Large intestine (tissue), 3 donors: Measurements from ENCODE around the gene ADAMTS19. TPM values are rescaled to one million over a fixed set of nuclear protein-coding genes. Genes with fewer than 3 reads are reported as not detected.
A peak's percentile ranks its signal among the peaks of the same experiment; 100 is the strongest.

Experiments
- DNase-seq, 2 donors: peaks; one replicate each; pipeline versions ENCODE4 v3.0.0 to v3.0.0-alpha.2; 2013
- H3K27ac ChIP-seq: one replicate; pipeline ENCODE4 v1.5.1; 2013; ENCODE audit warnings: low read length
- H3K27me3 ChIP-seq: 2 replicates; pipeline ENCODE4 v1.6.1; 2013; ENCODE audit warnings: low read length; ENCODE audit not compliant: control insufficient read depth, insufficient read depth
- H3K36me3 ChIP-seq: 2 replicates; pipeline ENCODE4 v1.6.1; 2013; ENCODE audit warnings: low read length; ENCODE audit not compliant: control insufficient read depth, insufficient read depth
- H3K4me1 ChIP-seq: one replicate; pipeline ENCODE4 v1.6.1; 2013; ENCODE audit warnings: low read length; ENCODE audit not compliant: control insufficient read depth, insufficient read depth
- H3K4me3 ChIP-seq: one replicate; pipeline ENCODE4 v1.5.1; 2013; ENCODE audit warnings: low read length
- H3K9me3 ChIP-seq: one replicate; pipeline ENCODE4 v1.6.1; 2013; ENCODE audit warnings: mild to moderate bottlenecking, low read depth, low read length, moderate library complexity; ENCODE audit not compliant: control insufficient read depth
- WGBS: methylation state at CpG from one replicate; pipeline ENCODE4 v1.1.5; 2013; ENCODE audit warnings: low lambda C conversion rate; ENCODE audit not compliant: insufficient coverage; 5-methylcytosine and 5-hydroxymethylcytosine counted together
- polyA plus RNA-seq: library from polyadenylated mRNA; unstranded; fragments of 120-200 nt; gene quantifications from one replicate; pipeline ENCODE4 v1.2.1, GENCODE V29; 2013

The ADAMTS19 gene
- polyA plus RNA-seq, 1 donor = 4.8 TPM

DNA sequence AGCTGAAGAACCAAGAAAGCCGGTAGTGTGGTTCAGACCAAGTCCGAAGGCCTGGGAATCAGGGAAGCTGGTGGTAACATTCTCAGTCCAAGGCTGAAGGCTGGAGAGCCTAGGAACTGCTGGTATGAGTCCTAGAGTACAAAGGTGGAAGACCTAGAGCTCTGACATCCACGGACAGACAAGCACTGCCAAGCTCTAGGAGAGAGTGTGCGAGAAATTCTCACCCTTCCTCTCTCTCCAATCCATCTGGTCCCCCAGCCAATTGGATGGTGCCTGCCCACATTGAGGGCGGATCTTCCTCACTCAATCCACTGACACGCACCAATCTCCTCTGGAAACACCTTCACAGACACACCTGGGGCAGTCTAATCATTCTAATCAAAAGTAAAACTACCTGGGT, 19.7 kb upstream of the ADAMTS19 start:
- Histone ChIP-seq H3K9me3 (no peaks in the 10 kb centered on the region), H3K36me3 (no peaks in the 10 kb centered on the region), H3K4me1 (no peaks in the 10 kb centered on the region), H3K27ac (no peak overlapping the region), H3K27me3 (no peaks in the 10 kb centered on the region), H3K4me3 (no peak overlapping the region)
- no peak for DNase-seq
- WGBS = no CpG with 5 or more reads among the region's 6 CpGs

DNA sequence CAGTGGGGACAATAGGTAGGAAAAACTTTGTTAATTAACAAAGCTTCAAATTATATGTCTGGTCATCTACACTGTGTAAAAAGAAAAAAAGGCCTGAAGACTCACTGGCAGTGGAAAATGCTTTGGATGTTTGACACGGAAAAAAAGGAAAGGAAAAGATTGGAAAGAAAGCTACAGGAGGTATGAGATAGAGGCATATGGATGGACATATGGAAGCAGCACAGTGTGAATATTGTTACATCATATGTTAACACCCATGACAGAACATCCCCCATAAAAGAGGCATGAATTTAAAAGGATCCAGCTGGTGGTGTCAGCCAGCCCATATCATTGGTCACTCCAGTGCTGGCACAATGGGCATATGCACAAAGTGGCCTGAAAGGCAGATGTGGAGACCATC, 19.0 kb upstream of the ADAMTS19 start:
- DNase-seq = no peak
- Histone ChIP-seq H3K27ac (no peak overlapping the region), H3K4me1 (no peaks in the 10 kb centered on the region), H3K4me3 (no peak overlapping the region), H3K9me3 (no peaks in the 10 kb centered on the region), H3K27me3 (no peaks in the 10 kb centered on the region), H3K36me3 (no peaks in the 10 kb centered on the region)
- 100% methylated on average over 1 of the region's 1 CpG for WGBS

DNA sequence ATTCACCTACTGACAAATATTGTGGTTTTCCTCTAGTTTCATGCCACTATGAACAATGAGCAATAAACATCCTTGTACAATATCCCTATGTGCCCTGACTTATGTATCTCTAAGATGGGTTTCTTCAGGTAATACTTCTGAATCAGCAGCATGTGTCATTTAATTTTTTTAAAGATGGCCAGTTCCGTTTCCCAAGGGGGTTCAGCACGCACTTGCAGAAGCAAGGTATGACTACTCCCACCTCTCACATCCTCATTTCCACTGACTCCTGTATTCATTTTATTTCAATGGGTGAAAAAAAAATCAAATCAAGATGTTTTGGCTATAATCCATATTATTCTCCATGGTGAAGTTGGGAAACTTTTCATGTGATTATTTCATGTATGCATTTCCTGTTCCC, 14.7 kb upstream of the ADAMTS19 start:
- DNase-seq = no peak
- H3K27me3 ChIP-seq = no peaks in the 10 kb centered on the region
- WGBS = no CpG with 5 or more reads among the region's 2 CpGs

DNA sequence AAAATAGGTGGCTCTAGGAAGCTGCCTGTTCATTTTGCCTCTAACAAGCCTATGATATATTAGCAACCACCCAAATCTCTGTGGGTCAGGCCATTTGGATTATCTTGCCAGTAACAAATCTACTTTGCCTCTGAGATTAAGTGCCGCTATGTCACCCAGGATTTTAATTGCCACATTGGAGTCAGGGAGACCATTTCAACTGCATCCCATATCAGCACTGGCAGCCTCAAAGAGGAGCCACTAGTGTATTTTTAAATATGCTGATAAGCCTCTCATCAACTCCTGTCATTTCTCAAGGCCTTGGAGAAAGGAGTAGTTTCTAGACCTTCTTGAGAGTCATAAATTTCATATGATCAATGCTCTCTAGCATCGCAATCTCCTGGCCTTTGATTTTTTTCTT, 12.1 kb upstream of the ADAMTS19 start:
- H3K36me3 ChIP-seq = no peaks in the 10 kb centered on the region
- no peaks in the 10 kb centered on the region for H3K4me1 ChIP-seq
- WGBS = 100% methylated on average over 1 of the region's 2 CpGs
- DNase-seq = no peak
- no peak overlapping the region for H3K4me3 ChIP-seq
- H3K27ac ChIP-seq = no peak overlapping the region
- H3K27me3 ChIP-seq = no peaks in the 10 kb centered on the region
- H3K9me3 ChIP-seq = no peaks in the 10 kb centered on the region

More for the DNA sequence above, 14.7 kb upstream of the ADAMTS19 start:
- no peaks in the 10 kb centered on the region for H3K9me3 ChIP-seq
- H3K4me1 ChIP-seq = no peaks in the 10 kb centered on the region
- no peaks in the 10 kb centered on the region for H3K36me3 ChIP-seq
- no peak overlapping the region for H3K27ac ChIP-seq
- no peak overlapping the region for H3K4me3 ChIP-seq

DNA sequence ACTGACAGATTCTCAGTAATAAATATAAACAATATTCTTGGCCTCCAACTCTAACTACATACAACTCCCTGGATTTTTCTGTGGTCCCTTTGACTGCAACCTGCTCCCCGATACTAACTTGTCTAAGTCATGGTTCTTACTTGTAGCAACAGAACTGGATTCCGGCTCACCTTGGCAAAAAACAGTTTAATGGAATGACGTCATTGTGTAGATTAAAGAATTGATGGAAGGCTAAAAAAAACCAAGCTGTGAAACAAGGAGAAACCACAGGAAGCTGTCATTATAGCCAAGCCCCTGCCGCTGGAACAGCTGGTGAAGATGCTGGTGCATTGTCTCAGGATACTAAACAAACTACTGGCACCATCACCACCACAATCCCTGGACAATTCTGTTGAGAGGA, 11.4 kb upstream of the ADAMTS19 start:
- H3K27me3 ChIP-seq = no peaks in the 10 kb centered on the region
- whole genome bisulfite sequencing = 100% methylated on average over 2 of the region's 4 CpGs
- no peak overlapping the region for H3K27ac ChIP-seq
- no peak overlapping the region for H3K4me3 ChIP-seq
- H3K9me3 ChIP-seq = no peaks in the 10 kb centered on the region
- H3K4me1 ChIP-seq = no peaks in the 10 kb centered on the region
- H3K36me3 ChIP-seq = no peaks in the 10 kb centered on the region
- DNase-seq = no peak

DNA sequence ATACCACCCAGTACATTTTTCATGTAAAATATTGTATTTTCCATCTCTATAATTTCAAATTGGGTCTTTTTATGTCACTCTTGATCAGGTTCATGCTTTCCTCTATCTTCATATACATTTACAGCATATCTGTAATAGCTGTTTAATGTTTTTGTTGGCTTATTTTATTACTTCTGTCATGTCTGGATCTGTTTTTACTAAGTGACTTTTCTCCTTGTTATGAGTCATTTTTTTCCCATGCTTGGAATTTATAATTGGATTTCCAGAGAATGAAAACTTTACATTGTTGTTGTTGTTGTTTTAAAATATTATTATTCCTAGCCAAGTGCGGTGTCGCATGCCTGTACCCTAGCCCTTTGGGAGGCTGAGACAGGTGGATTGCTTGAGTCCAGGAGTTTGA, 5.6 kb upstream of the ADAMTS19 start:
- no peaks in the 10 kb centered on the region for H3K36me3 ChIP-seq
- no CpG with 5 or more reads among the region's 2 CpGs for WGBS
- H3K4me3 ChIP-seq = no peak overlapping the region
- H3K4me1 ChIP-seq = peaks cover 3% of the 10 kb centered on the region
- H3K27ac ChIP-seq = no peak overlapping the region
- no peaks in the 10 kb centered on the region for H3K9me3 ChIP-seq
- H3K27me3 ChIP-seq = peaks cover 1% of the 10 kb centered on the region
- DNase-seq = no peak

DNA sequence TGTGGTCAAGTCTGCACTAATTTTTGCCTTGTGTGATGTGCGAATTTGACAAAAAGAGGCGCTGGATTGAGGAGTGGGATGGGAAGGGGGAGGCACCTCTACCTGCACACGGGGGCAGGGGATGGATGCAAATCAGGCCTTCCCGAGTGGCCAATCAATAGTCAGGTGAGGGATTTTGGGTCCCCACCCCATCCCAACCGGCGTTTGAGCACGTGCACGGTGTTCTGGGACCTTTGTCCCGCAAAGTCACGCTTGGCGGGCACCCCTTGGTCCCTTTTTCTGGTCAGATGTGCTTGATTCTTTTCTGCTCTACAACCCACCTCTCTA, 685 bp upstream of the ADAMTS19 start:
- H3K27me3 ChIP-seq = peaks cover 5% of the 10 kb centered on the region
- no peaks in the 10 kb centered on the region for H3K9me3 ChIP-seq
- H3K27ac ChIP-seq = peak overlapping the region; percentile 42
- no peak for DNase-seq
- H3K4me3 ChIP-seq = peak overlapping the region; percentile 69
- H3K36me3 ChIP-seq = no peaks in the 10 kb centered on the region
- H3K4me1 ChIP-seq = peaks cover 6% of the 10 kb centered on the region
- no CpG with 5 or more reads among the region's 11 CpGs for WGBS

DNA sequence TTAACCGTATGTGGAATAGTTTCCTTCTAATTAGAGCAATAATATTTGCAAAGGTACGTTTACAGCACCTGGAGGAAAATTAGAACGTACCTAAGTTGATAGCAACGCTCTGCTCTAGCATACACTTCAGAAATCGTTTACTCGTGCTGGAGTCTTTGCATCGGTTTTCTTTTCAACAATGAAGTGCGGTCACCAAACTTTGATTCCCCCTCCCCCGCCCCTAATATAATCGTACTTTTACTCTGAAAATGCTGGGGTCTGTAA, 506 bp downstream of the ADAMTS19 start:
- H3K9me3 ChIP-seq = no peaks in the 10 kb centered on the region
- no peaks in the 10 kb centered on the region for H3K36me3 ChIP-seq
- 0% methylated on average over 3 of the region's 10 CpGs for WGBS
- H3K27ac ChIP-seq = peak overlapping the region; percentile 27
- no peak for DNase-seq
- H3K4me1 ChIP-seq = peaks cover 6% of the 10 kb centered on the region
- peaks cover 5% of the 10 kb centered on the region for H3K27me3 ChIP-seq
- peak overlapping the region; percentile 69 for H3K4me3 ChIP-seq

DNA sequence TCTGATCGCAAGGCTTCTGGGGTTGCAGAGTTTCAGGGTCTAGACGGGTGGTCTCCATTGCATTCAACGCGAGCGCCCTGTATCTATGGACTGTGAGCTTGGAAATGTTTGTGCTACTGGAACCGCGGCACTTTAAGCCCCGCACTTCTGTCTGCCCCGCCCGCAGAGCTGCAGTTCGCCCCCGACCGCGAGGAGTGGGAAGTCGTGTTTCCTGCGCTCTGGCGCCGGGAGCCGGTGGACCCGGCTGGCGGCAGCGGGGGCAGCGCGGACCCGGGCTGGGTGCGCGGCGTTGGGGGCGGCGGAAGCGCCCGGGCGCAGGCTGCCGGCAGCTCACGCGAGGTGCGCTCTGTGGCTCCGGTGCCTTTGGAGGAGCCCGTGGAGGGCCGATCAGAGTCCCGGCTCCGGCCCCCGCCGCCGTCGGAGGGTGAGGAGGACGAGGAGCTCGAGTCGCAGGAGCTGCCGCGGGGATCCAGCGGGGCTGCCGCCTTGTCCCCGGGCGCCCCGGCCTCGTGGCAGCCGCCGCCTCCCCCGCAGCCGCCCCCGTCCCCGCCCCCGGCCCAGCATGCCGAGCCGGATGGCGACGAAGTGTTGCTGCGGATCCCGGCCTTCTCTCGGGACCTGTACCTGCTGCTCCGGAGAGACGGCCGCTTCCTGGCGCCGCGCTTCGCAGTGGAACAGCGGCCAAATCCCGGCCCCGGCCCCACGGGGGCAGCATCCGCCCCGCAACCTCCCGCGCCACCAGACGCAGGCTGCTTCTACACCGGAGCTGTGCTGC, 1.0 kb downstream of the ADAMTS19 start:
- WGBS = no CpG with 5 or more reads among the region's 88 CpGs
- H3K4me3 ChIP-seq = peak overlapping the region; percentile 69
- H3K27me3 ChIP-seq = peaks cover 5% of the 10 kb centered on the region
- peaks cover 6% of the 10 kb centered on the region for H3K4me1 ChIP-seq
- H3K36me3 ChIP-seq = no peaks in the 10 kb centered on the region
- DNase-seq = peak in 1 of 2 donors; percentile 79
- no peak overlapping the region for H3K27ac ChIP-seq
- no peaks in the 10 kb centered on the region for H3K9me3 ChIP-seq

DNA sequence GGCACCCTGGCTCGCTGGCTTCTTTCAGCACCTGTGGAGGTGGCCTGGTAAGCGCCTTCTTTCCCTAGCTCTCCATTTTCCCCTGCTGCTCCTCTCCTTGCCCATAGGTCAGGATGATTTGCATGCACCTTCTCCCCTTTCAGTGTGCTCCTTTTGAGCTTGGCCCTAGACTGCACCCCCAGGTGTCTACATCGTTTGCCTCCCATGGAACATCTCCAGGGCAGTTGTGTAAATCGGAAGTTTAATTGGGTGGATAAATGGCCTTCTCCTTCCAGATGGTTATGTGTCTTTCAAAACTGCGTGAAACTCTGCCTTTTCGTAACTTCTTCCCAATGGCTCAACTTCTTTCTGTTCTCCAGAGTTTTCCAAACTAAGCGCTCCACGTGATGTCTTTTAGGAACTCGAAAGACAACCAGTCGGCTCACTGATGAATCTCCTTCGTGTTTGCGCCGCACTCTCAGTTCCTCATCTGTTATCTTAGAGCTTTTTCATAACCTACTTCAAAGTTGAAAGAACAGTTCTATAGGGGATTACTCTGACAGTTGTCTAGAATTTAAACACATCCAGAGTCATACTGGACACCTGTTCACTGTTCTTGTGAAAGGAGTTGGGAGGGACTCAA, 1.7 kb downstream of the ADAMTS19 start:
- Histone ChIP-seq H3K9me3 (no peaks in the 10 kb centered on the region), H3K27ac (no peak overlapping the region), H3K36me3 (no peaks in the 10 kb centered on the region), H3K27me3 (peaks cover 5% of the 10 kb centered on the region), H3K4me3 (peak overlapping the region; percentile 69), H3K4me1 (peaks cover 6% of the 10 kb centered on the region)
- DNase-seq = no peak
- no CpG with 5 or more reads among the region's 13 CpGs for WGBS

DNA sequence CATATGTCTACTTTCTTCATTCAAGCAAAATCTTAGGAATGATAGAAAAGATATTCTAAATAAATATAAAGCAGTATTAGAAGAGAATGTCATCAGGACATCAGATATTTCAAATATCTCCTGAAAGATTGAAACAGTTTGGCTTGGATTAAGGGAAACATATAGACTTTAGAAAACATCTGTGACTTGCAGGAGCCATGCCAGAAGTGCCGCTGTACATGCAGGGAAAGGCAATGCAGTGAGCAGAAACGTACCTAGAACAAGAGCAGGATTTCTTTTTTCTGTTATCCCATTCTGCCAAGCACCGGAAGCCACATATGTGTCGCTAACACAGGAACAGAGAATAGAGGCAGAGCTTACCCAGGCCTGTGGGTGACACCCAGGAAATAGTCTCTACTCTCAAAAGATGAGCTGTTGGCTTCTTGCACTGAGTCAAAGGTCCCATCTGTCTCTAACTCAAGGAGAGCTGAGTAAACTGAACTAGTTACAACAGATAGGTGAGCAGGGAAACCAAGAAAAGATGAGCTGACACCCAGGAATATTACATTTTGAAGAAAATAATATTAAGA, 5.8 kb downstream of the ADAMTS19 start:
- Histone ChIP-seq H3K4me1 (no peaks in the 10 kb centered on the region), H3K27ac (no peak overlapping the region), H3K4me3 (no peak overlapping the region), H3K9me3 (no peaks in the 10 kb centered on the region), H3K27me3 (no peaks in the 10 kb centered on the region), H3K36me3 (no peaks in the 10 kb centered on the region)
- no peak for DNase-seq
- no CpG with 5 or more reads among the region's 4 CpGs for WGBS
